T-helper 17 cell (primary cell): Measurements from ENCODE around the gene CCBE1. TPM values are rescaled to one million over a fixed set of nuclear protein-coding genes. Genes with fewer than 3 reads are reported as not detected.
"Not testable (repeated sequence)": the region's sequence is repeated elsewhere in the genome, so short reads cannot be mapped to it uniquely, and the experiment has no call there.

Source experiments
- ATAC-seq: fragments of 150-1000 bp; cut with Tn5 transposase; 2 replicates; pipeline ENCODE4 v1.10.0; 2021; ENCODE audit warnings: mild to moderate bottlenecking, moderate library complexity
- DNase-seq, 3 donors: peaks; one replicate each; pipeline versions ENCODE4 v3.0.0 to v3.0.0-alpha.2; 2020 to 2021
- H3K9me3 ChIP-seq: one replicate; pipeline ENCODE4 v1.7.0; 2013; ENCODE audit warnings: low read length, mild to moderate bottlenecking; ENCODE audit not compliant: control insufficient read depth, poor library complexity, severe bottlenecking
- H3K27ac Mint-ChIP-seq: one replicate; pipeline ENCODE4 v1.8.0; 2022; ENCODE audit warnings: mild to moderate bottlenecking, moderate library complexity, mixed read lengths
- H3K27me3 Mint-ChIP-seq: one replicate; pipeline ENCODE4 v1.8.0; 2022; ENCODE audit warnings: mixed read lengths
- H3K36me3 Mint-ChIP-seq: one replicate; pipeline ENCODE4 v1.8.0; 2022; ENCODE audit warnings: low read depth, mixed read lengths
- H3K4me1 Mint-ChIP-seq: one replicate; pipeline ENCODE4 v1.8.0; 2022; ENCODE audit warnings: mild to moderate bottlenecking, mixed read lengths
- H3K4me3 Mint-ChIP-seq: one replicate; pipeline ENCODE4 v1.8.0; 2022; ENCODE audit warnings: mild to moderate bottlenecking, moderate library complexity, mixed read lengths
- total RNA-seq, 4 donors: library from RNA in 2 of 4; stranded (reverse) in 2 of 4; gene quantifications; one replicate each; pipeline ENCODE4 v1.2.3 and lab custom pipeline; 2022 to 2026

The CCBE1 gene
- total RNA-seq (not detected), total RNA-seq (lab: John Stamatoyannopoulos, UW) (0.08 to 0.35 reads per million in 2 donors)

DNA sequence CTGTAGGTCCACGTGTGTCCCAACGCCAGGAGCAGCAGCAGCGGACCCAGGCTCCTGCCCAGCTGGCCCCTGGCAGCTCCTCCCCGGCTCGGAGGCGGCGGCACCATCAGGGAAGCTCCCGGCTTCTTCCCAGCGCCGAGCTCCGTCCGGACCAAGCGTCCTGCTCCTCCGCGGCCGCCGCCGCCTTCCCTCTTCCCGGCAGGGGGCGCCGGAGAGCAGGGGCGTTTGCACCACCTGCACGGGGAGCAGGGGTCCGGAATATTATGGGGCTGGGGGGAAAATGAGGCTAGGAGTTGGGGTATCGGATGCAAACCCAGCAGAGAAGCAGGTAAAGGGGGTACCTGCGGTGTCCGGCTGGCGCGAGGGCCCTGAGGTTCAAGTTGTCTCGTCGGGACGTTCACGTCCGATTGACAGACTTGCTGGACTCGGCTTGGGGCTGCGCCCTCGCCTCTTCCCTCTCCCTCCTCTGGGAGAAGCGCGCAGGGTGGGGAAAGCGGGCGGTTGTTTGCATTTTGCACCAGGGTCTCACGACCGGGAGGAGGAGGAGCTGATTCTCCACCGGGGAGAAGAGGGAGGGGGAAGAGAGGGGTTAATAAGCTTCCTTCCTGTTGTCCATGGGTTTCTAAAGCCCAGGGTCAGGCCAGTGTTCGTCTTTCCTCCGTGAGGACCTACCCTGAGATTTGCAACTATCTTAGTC lies at the start of gene CCBE1:
Gene CCBE1, minus strand, starts transcription at position 188 of the 697 bp plus-strand sequence.
- H3K4me3 Mint-ChIP-seq, result peak within 1 kb of the TSS; percentile 52
- H3K36me3 Mint-ChIP-seq, result peaks cover 5% of the 10 kb centered on the region
- no peak within 1 kb of the TSS for H3K27ac Mint-ChIP-seq
- H3K4me1 Mint-ChIP-seq, result peaks cover 8% of the 10 kb centered on the region
- H3K9me3 ChIP-seq, result no peaks in the 10 kb centered on the region
- DNase-seq (no peak), ATAC-seq (no peak)
- peaks cover 67% of the 10 kb centered on the region for H3K27me3 Mint-ChIP-seq

DNA sequence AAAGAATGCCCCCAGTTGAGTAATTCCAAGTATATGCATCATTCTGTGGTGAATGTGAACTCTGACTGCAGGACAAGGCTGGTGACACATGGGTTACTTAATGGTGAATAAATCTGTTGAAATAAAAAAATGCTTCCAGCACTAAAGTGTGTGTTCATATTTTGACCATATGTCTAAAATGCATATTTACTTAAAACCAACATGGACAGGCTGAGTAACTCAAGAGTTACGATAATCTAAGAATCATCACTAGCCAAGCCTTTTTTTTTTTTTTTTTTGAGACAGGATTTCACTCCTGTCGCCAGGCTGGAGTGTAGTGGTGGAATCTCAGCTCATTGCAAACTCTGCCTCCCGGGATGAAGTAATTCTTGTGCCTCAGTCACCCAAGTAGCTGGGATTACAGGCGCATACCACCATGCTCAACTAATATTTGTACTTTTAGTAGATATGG lies 47.1 kb upstream of the CCBE1 start:
- no peak overlapping the region for H3K4me3 Mint-ChIP-seq
- H3K27ac Mint-ChIP-seq, result no peak overlapping the region
- no peaks in the 10 kb centered on the region for H3K4me1 Mint-ChIP-seq
- DNase-seq, result no peak
- no peaks in the 10 kb centered on the region for H3K36me3 Mint-ChIP-seq
- no peaks in the 10 kb centered on the region for H3K27me3 Mint-ChIP-seq
- H3K9me3 ChIP-seq, result no peaks in the 10 kb centered on the region
- ATAC-seq, result no peak

DNA sequence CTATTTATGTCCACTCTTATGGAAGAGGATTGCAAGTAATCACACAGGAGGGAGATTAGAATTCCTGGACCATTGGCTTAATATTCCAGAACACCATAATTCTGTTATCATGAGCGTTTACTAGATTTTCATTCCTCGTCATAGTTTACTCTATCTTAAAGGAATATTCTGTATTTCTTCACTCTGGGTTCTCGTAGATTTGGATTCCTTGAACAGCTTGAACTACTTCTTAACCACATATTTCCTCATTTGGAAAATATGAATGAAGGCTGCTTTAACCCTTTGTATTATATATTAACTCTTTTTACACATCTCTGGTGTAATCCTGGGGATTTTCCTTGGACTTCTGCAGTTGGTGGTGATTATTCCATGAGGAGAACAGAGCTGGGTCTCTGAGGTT lies 46.3 kb upstream of the CCBE1 start:
- H3K27me3 Mint-ChIP-seq, result no peaks in the 10 kb centered on the region
- no peaks in the 10 kb centered on the region for H3K36me3 Mint-ChIP-seq
- no peaks in the 10 kb centered on the region for H3K9me3 ChIP-seq
- no peaks in the 10 kb centered on the region for H3K4me1 Mint-ChIP-seq
- no peak overlapping the region for H3K4me3 Mint-ChIP-seq
- H3K27ac Mint-ChIP-seq, result no peak overlapping the region
- DNase-seq, result no peak
- no peak for ATAC-seq

DNA sequence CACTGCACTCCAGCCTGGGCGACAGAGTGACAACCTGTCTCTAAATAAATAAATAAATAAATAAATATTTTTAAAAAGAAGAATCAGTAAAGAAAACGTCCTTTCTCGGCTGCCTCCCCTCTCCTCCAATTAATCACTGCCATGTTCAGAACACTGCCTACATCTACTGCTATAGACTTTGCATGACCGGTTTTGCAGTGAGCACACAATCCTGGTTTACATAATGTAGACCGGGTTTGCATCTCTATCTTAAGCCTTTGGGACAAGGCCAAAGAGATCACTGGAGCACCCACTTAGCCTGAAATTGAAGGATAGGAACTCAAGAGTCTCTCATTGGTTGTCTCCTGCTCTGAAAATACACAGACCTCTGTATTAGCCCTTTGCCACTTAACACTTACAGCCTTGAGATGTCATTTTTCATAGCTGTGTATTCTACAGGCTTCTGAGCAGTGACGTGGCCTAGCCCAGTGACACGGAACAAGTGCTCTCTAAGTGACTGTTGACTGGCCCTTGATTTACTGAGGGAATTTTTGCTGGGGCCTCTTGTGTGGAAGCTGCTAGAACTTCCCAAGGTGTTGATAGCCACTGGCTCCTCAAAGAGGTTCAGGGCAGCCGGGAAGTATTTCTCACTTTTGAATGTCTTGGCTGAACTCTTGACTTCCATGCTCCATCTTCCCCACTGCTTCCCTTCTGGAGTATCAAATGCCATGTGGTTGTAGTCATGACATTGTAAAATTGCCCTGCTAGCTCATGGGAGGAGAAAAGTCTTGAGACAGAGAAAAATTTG lies 45.3 kb upstream of the CCBE1 start:
- no peak overlapping the region for H3K4me3 Mint-ChIP-seq
- no peaks in the 10 kb centered on the region for H3K4me1 Mint-ChIP-seq
- H3K27ac Mint-ChIP-seq, result no peak overlapping the region
- H3K36me3 Mint-ChIP-seq, result no peaks in the 10 kb centered on the region
- DNase-seq (no peak), ATAC-seq (no peak)
- no peaks in the 10 kb centered on the region for H3K27me3 Mint-ChIP-seq
- no peaks in the 10 kb centered on the region for H3K9me3 ChIP-seq

DNA sequence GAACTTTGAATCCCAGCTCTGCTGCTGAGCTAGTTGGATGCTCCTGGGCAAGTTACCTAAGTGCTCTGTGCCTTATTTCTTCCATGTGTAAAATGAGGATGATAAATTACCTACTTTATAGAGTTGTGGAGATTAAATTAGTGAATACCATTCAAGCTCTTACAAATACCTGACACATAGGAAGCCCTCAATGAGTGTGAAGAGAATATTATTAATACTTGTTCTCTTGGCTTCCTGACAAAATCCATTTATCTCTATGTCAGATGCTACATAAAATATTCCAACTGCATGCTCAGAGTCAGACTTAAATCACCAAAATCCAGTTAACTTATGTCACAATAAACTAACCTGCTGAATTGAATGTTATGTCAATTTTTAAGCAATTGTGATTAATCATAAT lies 42.9 kb upstream of the CCBE1 start:
- no peak overlapping the region for H3K4me3 Mint-ChIP-seq
- H3K36me3 Mint-ChIP-seq, result no peaks in the 10 kb centered on the region
- no peaks in the 10 kb centered on the region for H3K4me1 Mint-ChIP-seq
- DNase-seq (no peak), ATAC-seq (no peak)
- no peak overlapping the region for H3K27ac Mint-ChIP-seq
- H3K27me3 Mint-ChIP-seq, result peaks cover 6% of the 10 kb centered on the region
- no peaks in the 10 kb centered on the region for H3K9me3 ChIP-seq

DNA sequence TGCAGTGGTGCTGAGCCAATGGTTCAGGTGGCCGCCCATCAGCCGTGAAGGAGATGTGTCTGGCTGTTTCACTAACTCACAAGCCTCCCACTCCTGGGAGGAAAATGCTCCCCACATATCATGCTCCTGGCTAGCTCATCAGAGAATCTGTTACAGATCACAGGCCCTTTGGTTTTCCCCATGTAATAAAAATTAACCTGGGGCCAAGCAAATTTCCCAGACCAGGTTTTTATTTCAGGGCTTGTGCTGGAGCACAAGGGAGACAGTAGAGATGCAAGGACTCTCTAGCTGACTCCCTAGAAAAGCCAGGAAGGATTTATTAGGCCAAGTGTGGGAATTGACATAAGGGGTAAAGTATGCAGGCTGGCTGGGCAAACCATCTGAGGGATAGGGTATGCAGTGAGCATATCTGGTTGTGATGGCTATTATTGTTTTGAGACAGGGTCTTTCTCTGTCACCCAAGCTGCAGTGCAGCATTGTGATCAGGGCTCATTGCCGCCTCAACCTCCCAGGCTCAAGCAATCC lies 40.6 kb upstream of the CCBE1 start:
- Mint-ChIP-seq H3K27me3 (peaks cover 6% of the 10 kb centered on the region), H3K36me3 (no peaks in the 10 kb centered on the region), H3K4me1 (no peaks in the 10 kb centered on the region), H3K27ac (no peak overlapping the region), H3K4me3 (no peak overlapping the region)
- no peaks in the 10 kb centered on the region for H3K9me3 ChIP-seq
- DNase-seq, result no peak
- no peak for ATAC-seq

DNA sequence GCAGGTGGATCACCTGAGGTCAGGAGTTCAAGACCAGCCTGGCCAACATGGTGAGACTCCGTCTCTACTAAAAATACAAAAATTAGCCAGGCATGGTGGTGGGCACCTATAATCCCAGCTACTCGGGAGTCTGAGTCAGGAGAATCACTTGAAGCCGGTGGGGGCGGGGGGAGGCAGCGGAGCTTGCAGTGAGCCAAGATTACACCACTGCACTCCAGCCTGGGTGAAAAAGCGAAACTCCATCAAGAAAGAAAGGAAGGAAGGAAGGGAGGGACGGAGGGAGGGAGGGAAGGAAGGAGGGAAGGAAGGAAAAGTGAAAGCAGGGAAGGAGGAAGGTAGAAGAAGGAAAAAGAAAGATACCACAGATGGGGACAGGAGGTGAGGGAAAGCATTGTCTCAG lies 40.1 kb upstream of the CCBE1 start:
- not testable (repeated sequence) for H3K27ac Mint-ChIP-seq, H3K9me3 ChIP-seq, DNase-seq, H3K4me3 Mint-ChIP-seq, ATAC-seq, H3K36me3 Mint-ChIP-seq, H3K27me3 Mint-ChIP-seq, H3K4me1 Mint-ChIP-seq

DNA sequence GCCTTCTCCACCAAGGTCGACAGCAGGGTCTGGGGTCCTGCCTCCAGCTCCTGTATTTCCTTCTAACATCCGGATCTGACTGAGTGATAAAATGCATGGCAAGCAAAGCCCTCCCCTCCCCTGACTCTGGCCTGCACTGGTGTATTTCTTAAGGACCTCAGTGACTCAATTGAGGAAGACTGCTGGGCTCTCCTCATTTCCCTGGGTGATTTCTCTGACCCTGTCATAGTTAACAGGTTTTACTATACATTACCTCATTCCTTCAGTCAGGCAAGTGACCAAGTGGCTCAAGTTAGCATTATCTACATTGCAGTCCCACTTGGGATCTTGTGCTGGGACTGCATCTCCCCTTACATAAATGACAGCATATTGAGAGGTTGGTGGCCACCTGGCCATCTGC lies 38.8 kb upstream of the CCBE1 start:
- H3K27me3 Mint-ChIP-seq, result peaks cover 6% of the 10 kb centered on the region
- H3K4me3 Mint-ChIP-seq, result no peak overlapping the region
- no peaks in the 10 kb centered on the region for H3K9me3 ChIP-seq
- DNase-seq (no peak), ATAC-seq (no peak)
- H3K36me3 Mint-ChIP-seq, result no peaks in the 10 kb centered on the region
- no peak overlapping the region for H3K27ac Mint-ChIP-seq
- H3K4me1 Mint-ChIP-seq, result no peaks in the 10 kb centered on the region

DNA sequence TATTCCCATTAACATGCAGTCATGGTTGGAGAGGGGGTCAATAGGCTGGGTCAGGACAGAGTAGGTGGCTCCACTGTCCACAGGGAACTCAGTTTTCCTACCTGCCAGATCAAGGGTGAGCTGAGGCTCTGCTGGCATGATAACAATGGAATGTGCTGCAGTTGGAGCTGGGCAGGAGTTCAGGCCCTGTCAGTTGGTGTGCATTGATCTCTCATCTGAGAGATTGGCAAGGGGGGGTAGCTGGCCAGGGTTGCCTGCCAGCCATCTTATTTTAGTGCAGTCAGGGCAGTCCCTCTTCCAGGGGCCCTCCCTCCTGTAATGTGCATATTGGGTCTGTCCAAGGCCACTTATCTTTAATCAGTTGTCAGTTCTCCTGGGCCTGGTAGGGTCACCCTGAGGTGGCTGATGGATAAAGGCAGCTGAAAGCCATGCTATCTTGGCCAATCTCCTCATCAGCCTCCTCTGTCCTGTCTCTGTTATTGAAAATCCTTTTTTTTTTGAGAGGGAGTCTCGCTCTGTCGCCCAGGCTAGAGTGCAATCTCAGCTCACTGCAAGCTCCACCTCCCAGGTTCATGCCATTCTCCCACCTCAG lies 38.1 kb upstream of the CCBE1 start:
- DNase-seq (no peak), ATAC-seq (no peak)
- H3K9me3 ChIP-seq, result no peaks in the 10 kb centered on the region
- peaks cover 6% of the 10 kb centered on the region for H3K27me3 Mint-ChIP-seq
- H3K36me3 Mint-ChIP-seq, result no peaks in the 10 kb centered on the region
- H3K4me1 Mint-ChIP-seq, result no peaks in the 10 kb centered on the region
- no peak overlapping the region for H3K4me3 Mint-ChIP-seq
- H3K27ac Mint-ChIP-seq, result no peak overlapping the region

DNA sequence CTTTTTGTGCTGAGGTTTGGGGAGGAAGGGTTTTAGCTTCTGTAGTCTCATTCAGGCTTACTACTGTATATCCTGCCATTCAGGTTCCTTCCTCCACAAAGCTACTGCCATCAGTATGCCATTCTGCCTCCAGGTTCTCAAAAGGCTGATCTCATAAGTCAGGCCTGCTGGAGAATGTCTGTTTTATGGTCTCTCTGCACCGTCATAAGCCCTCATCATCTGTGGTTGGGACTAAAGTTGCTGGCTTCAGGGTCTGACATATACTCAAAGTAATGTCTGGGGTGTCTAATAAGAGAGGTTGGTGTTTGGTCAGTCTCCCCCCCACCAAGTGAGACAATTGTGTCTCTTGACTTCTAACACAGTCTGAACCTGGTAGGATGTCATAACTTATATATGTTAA lies 36.2 kb upstream of the CCBE1 start:
- no peaks in the 10 kb centered on the region for H3K36me3 Mint-ChIP-seq

DNA sequence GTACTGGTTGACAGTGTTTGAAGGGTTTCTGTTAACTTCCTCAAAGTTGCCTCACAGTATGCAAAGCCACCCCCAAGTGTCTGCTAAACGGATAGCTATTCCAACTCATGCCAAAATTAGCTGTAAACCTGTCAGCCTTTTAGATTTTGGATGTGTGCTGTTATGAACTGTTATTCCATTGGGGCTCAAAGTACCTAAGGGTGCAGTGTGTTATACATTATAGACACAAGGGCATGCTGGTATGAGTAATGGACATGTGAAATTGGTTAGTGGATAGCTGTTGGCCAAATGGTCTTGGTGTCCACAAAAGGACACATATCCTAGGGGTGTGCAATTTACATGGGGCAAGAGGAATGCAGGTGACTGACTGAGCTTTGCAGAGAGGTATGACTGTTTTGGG lies 33.7 kb upstream of the CCBE1 start:
- no peaks in the 10 kb centered on the region for H3K4me1 Mint-ChIP-seq
- peaks cover 6% of the 10 kb centered on the region for H3K27me3 Mint-ChIP-seq
- no peak overlapping the region for H3K4me3 Mint-ChIP-seq
- ATAC-seq (no peak), DNase-seq (no peak)
- no peaks in the 10 kb centered on the region for H3K36me3 Mint-ChIP-seq
- no peaks in the 10 kb centered on the region for H3K9me3 ChIP-seq
- no peak overlapping the region for H3K27ac Mint-ChIP-seq

More for the DNA sequence above, 36.2 kb upstream of the CCBE1 start:
- Mint-ChIP-seq H3K27ac (no peak overlapping the region), H3K4me1 (no peaks in the 10 kb centered on the region), H3K4me3 (no peak overlapping the region), H3K27me3 (peaks cover 11% of the 10 kb centered on the region)
- ATAC-seq (no peak), DNase-seq (no peak)
- H3K9me3 ChIP-seq, result no peaks in the 10 kb centered on the region

DNA sequence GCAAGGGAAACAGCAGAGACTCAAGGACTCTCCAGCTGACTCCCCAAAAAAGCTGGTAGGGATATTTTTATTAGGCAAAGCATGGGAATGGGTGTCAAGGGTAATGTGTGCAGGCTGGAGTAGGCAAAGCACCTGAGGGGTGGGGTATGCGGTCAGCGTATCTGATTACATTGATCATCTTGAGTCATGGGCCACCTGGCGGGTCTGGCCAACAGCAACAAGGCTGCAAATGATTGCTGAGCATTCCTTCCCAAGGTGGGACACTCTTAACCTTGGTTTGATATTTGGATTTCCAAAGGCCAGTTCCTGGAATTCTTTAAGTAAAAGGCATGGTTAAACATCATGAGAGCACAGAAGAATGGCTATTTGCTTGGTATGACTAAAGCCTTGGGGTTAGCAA lies 32.6 kb upstream of the CCBE1 start:
- H3K4me1 Mint-ChIP-seq, result no peaks in the 10 kb centered on the region

DNA sequence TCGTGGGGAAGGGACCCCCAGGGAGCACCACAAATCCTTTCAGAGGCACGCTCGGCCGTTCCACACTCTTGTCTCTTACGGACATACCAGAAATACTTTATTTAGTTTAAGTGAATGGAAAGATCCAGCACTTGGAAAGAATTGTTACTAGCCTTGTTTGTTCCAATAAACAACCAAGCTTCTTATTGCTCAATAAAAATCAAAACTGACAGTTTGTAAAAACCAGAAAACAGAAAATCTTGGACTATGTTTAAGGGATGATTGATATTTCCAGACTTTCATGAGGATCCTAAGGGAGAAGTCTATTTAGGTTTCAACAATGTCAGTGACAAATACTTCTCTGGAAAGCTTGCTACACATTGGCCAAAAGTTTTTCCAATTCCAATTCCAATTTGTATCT lies 31.6 kb upstream of the CCBE1 start:
- Mint-ChIP-seq H3K36me3 (no peaks in the 10 kb centered on the region), H3K4me1 (no peaks in the 10 kb centered on the region), H3K27ac (no peak overlapping the region), H3K4me3 (no peak overlapping the region), H3K27me3 (peaks cover 6% of the 10 kb centered on the region)
- ATAC-seq (no peak), DNase-seq (no peak)
- H3K9me3 ChIP-seq, result no peaks in the 10 kb centered on the region

More for the DNA sequence above, 32.6 kb upstream of the CCBE1 start:
- H3K27ac Mint-ChIP-seq, result no peak overlapping the region
- H3K27me3 Mint-ChIP-seq, result peaks cover 6% of the 10 kb centered on the region
- H3K9me3 ChIP-seq, result no peaks in the 10 kb centered on the region
- no peak overlapping the region for H3K4me3 Mint-ChIP-seq
- no peaks in the 10 kb centered on the region for H3K36me3 Mint-ChIP-seq
- DNase-seq, result no peak
- ATAC-seq, result no peak
